Gastroesophageal sphincter (tissue), 4 donors: Measurements from ENCODE around the gene MARS1. TPM values are rescaled to one million over a fixed set of nuclear protein-coding genes. Genes with fewer than 3 reads are reported as not detected.
"Not testable (repeated sequence)": the region's sequence is repeated elsewhere in the genome, so short reads cannot be mapped to it uniquely, and the experiment has no call there.

ENCODE experiments used
- ATAC-seq: fragments of 150-250 bp; one replicate; pipeline ENCODE4 v1.9.1; 2016; ENCODE audit warnings: mild to moderate bottlenecking, moderate library complexity
- H3K27ac ChIP-seq, 4 donors: fragments of 200-600 bp; sonication (generic) in 3 of 4; 1 replicate in 3 of 4; 2 replicates in 1 of 4; pipeline ENCODE4 v1.5.1; 2016 to 2019
- H3K27me3 ChIP-seq: fragments of 200-600 bp; sonication (generic); one replicate; pipeline ENCODE4 v1.5.1; 2019
- H3K36me3 ChIP-seq, 2 donors: fragments of 200-600 bp; sonication (generic); one replicate each; pipeline ENCODE4 v1.5.1; 2019; ENCODE audit warnings: control low read depth in 1 of 2
- H3K4me1 ChIP-seq, 3 donors: fragments of 200-600 bp; sonication (generic); 1 replicate in 2 of 3; 2 replicates in 1 of 3; pipeline ENCODE4 v1.5.1; 2016 to 2019; ENCODE audit warnings: control low read depth in 2 of 3
- H3K4me3 ChIP-seq, 2 donors: fragments of 200-600 bp; sonication (generic); one replicate each; pipeline ENCODE4 v1.5.1; 2019; ENCODE audit warnings: mild to moderate bottlenecking in 1 of 2, moderate library complexity in 1 of 2
- H3K9me3 ChIP-seq, 3 donors: fragments of 200-600 bp; sonication (generic); one replicate each; pipeline ENCODE4 v1.5.1; 2017 to 2019; ENCODE audit warnings: control low read depth in 2 of 3
- EP300 ChIP-seq: sonication (generic); formaldehyde crosslinking; IDR thresholded peaks from one replicate; pipeline ENCODE4 v1.6.1; 2017; ENCODE audit warnings: antibody characterized with exemption, mild to moderate bottlenecking
- POLR2A ChIP-seq, 2 donors: fragments of 450-650 bp; IDR thresholded peaks; one replicate each; pipeline ENCODE4 v1.6.1; 2017; ENCODE audit warnings: antibody characterized with exemption in 2 of 2, mild to moderate bottlenecking in 2 of 2, moderate library complexity in 1 of 2
- POLR2AphosphoS5 ChIP-seq: sonication (generic); formaldehyde crosslinking; IDR thresholded peaks from one replicate; pipeline ENCODE4 v1.6.1; 2017; ENCODE audit warnings: antibody characterized with exemption
- WGBS, 2 donors: methylation state at CpG; one replicate each; pipeline ENCODE4 v1.1.5; 2018; ENCODE audit warnings: low coverage in 1 of 2; 5-methylcytosine and 5-hydroxymethylcytosine counted together
- total RNA-seq, 4 donors: library from RNA; depleted of rRNA; stranded (reverse); fragments of >200 nt; gene quantifications; one replicate each; pipeline ENCODE4 v1.1.0, GENCODE V29; 2016
- TF ChIP-seq, protein P1 (sequence below), 4 experiments: fragments of 200-600 bp in 2 of 4; fragments of 450-650 bp in 2 of 4; sonication (generic) in 1 of 4; IDR thresholded peaks; one replicate each; pipeline ENCODE4 v1.5.1; 2017 to 2019; ENCODE audit warnings: antibody characterized with exemption in 4 of 4, mild to moderate bottlenecking in 2 of 4, moderate library complexity in 2 of 4

The MARS1 gene
- 100 to 1,000 TPM in 1 of 4 donors, 10 to 100 TPM in 3; 67.4 to 209 (median 81.7) TPM for total RNA-seq

DNA sequence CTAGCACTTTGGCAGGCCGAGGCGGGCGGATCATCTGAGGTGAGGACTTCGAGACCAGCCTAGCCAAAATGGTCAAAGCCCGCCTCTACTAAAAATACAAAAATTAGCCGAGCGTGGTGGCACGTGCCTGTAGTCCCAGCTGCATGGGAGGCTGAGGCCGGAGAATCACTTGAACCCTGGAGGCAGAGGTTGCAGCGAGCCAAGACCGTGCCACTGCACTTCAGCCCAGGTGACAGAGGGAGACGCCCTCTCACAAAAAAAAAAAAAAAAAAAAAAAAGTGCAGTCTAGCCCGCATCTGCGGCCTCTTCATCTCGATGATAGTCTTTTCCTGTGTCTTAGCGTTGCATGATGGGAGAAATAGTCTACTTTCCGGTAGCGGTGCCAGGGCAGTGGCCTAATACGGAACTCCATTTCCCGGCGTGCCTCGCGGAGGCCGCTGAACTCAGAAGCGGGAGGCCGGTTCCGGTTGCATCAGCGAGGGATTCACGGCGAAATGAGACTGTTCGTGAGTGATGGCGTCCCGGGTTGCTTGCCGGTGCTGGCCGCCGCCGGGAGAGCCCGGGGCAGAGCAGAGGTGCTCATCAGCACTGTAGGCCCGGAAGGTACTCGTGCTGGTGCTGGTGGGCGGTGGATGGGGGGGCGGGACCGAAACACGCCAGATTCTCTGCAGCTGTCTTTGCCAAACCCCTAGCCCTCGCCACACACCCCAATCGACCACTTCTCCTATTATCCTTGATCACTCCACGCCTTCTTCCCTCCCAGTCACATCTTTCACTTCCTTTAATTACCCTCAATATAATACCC lies at the start of gene MARS1:
Gene MARS1 (plus strand): TSS at position 472 of the 805 bp plus-strand sequence. CDS start 23 bp downstream, at position 495.
- Histone ChIP-seq H3K27me3 (peaks cover 6% of the 10 kb centered on the region), H3K4me3 (peak within 1 kb of the TSS; percentile 70 to 94), H3K9me3 (no peaks in the 10 kb centered on the region), H3K36me3 (peaks cover 0 to 39% of the 10 kb centered on the region in 2 donors), H3K27ac (peak within 1 kb of the TSS; percentile 47 to 88 (median 84)), H3K4me1 (peaks cover 4 to 21% (median 8%) of the 10 kb centered on the region in 3 donors)
- TF ChIP-seq EP300 (no peak), POLR2AphosphoS5 (peak; percentile 82), POLR2A (IDR thresholded peaks at IDR 0.05) (peak; percentile 41 to 53)
- TF ChIP-seq, protein P1, sequence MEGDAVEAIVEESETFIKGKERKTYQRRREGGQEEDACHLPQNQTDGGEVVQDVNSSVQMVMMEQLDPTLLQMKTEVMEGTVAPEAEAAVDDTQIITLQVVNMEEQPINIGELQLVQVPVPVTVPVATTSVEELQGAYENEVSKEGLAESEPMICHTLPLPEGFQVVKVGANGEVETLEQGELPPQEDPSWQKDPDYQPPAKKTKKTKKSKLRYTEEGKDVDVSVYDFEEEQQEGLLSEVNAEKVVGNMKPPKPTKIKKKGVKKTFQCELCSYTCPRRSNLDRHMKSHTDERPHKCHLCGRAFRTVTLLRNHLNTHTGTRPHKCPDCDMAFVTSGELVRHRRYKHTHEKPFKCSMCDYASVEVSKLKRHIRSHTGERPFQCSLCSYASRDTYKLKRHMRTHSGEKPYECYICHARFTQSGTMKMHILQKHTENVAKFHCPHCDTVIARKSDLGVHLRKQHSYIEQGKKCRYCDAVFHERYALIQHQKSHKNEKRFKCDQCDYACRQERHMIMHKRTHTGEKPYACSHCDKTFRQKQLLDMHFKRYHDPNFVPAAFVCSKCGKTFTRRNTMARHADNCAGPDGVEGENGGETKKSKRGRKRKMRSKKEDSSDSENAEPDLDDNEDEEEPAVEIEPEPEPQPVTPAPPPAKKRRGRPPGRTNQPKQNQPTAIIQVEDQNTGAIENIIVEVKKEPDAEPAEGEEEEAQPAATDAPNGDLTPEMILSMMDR (IDR thresholded peaks at IDR 0.05), result peak in 1 of 4 experiments; percentile 20
- WGBS, 2 donors, result 0% methylated on average over 5 to 13 of the region's 47 CpGs
- peak; percentile 99 for ATAC-seq

DNA sequence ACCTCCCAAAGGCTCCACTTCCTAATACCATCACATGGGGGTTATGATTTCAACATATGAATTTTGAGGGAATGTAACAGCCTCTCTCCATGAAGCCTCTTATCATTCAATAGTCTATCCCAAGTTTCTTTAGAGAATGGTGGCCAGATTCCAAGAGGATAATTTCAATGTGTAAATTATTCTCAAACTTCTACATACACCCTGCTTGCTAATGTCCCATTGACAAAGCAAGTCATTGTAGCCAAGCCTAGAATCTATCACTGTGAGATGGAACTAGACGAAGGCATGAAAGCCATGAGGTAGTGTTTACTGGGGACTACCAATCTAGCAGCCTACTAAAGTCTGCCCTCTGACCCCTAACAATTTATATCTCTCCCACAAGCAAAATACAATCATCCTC lies 49.5 kb upstream of the MARS1 start:
- H3K9me3 ChIP-seq, result peaks cover 0 to 9% (median 0%) of the 10 kb centered on the region in 3 donors
- no peaks in the 10 kb centered on the region for H3K4me1 ChIP-seq
- H3K4me3 ChIP-seq, result no peak overlapping the region
- ATAC-seq, result no peak
- no peak overlapping the region for H3K27ac ChIP-seq
- peaks cover 6% of the 10 kb centered on the region for H3K27me3 ChIP-seq
- no peak for TF ChIP-seq POLR2A (IDR thresholded peaks at IDR 0.05)
- TF ChIP-seq EP300, result no peak
- no peaks in the 10 kb centered on the region for H3K36me3 ChIP-seq
- WGBS, 2 donors, result 44% methylated on average over 1 of the region's 1 CpG; no CpG with 5 or more reads in 1 of the 2 donors

DNA sequence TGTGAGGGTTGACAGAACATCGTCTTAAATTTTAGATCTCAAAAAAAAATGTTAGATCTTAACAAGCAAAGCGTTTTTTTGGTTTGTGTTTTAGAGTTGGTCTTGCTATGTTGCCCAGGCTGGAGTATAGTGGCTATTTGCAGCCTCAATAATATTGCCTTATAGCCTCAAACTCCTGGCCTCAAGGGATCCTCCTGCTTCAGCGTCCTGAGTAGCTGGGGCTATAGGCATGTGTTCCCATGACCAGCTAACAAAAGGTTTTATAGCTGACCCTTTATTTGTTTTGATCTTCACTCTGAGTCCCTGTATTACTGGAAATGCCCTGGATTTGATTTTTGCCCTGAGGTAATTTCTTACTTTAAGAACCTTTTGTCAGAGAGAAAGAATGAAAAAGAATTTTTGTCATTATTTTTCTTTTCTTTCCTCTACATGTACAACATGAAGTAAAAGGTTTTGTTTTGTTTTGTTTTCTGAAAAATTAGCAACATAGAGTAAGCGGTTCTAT lies 48.1 kb upstream of the MARS1 start:
- H3K4me1 ChIP-seq, result no peaks in the 10 kb centered on the region
- no peak for ATAC-seq
- WGBS, 2 donors, result 77 to 81% methylated on average over 3 to 4 of the region's 4 CpGs
- H3K27me3 ChIP-seq, result peaks cover 6% of the 10 kb centered on the region
- H3K9me3 ChIP-seq, result peaks cover 0 to 9% (median 0%) of the 10 kb centered on the region in 3 donors
- no peak for TF ChIP-seq EP300
- TF ChIP-seq, protein P1 (IDR thresholded peaks at IDR 0.05), result no peak
- no peak overlapping the region for H3K4me3 ChIP-seq
- no peaks in the 10 kb centered on the region for H3K36me3 ChIP-seq
- no peak overlapping the region for H3K27ac ChIP-seq

DNA sequence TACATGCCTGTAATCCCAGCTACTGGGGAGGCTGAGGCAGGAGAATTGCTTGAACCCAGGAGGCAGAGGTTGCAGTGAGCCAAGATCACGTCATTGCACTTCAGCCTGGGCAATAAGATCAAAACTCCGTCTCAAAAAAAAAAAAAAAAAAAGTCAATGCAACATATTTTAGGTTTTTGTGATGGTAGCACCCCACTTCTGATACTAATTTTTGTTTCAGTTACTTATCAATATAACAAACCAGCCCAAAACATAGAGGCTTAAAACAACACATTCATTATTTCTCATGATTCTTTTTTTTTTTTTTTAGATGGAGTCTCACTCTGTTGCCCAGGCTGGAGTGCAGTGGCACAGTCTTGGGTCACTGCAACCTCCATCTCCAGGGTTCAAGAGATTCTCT lies 46.5 kb upstream of the MARS1 start:
- not testable (repeated sequence) for H3K36me3 ChIP-seq, H3K4me3 ChIP-seq, H3K9me3 ChIP-seq, ATAC-seq, H3K27ac ChIP-seq, H3K27me3 ChIP-seq, H3K4me1 ChIP-seq
- 70 to 80% methylated on average over 2 of the region's 2 CpGs for WGBS, 2 donors

DNA sequence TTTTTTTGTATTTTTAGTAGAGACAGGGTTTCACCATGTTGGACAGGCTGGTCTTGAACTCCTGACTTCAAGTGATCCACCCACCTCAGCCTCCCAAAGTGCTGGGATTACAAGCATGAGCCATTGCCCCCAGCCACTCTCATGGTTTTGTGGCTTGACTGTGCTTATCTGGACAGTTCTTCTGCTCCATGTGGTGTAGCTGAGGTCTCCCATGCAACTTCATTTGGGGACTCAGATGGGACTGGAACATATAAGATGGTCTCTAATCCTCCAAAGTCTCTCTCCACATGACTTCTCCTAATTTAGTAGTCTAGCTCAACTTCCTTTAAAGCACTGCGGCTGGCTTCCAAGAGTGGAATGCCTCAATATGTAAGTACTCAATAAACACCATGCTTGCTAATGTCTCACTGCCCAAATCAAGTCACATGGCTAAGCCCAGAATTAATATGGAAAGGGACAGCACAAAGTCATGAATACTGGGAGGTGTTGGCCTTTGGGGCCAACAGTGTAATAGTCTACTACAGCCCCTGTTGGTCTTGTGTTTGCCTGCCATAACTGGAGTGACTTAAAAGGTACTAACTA lies 45.9 kb upstream of the MARS1 start:
- H3K27ac ChIP-seq, result no peak overlapping the region
- peaks cover 6% of the 10 kb centered on the region for H3K27me3 ChIP-seq
- TF ChIP-seq, protein P1 (IDR thresholded peaks at IDR 0.05), result no peak
- TF ChIP-seq POLR2A (IDR thresholded peaks at IDR 0.05) (no peak), POLR2AphosphoS5 (no peak), EP300 (no peak)
- no peaks in the 10 kb centered on the region for H3K36me3 ChIP-seq
- no peak for ATAC-seq
- WGBS, 2 donors, result 17 to 86% methylated on average over 1 of the region's 1 CpG
- H3K4me3 ChIP-seq, result no peak overlapping the region
- no peaks in the 10 kb centered on the region for H3K4me1 ChIP-seq
- peaks cover 0 to 9% (median 0%) of the 10 kb centered on the region in 3 donors for H3K9me3 ChIP-seq

DNA sequence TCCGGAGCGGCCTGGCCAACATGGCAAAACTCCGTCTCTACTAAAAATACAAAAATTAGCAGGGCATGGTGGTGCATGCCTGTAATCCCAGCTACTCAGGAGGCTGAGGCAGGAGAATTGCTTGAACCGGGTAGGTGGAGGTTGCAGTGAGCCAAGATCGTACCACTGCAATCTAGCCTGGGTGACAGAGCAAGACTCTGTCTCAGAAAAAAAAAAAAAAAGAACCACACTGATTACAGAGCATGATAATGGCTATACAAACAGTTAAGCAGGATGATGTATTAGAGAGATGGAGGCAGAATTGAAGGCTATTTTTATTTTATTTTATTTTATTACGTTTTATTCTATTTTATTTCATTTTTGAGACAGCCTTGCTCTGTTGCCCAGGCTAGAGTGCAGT lies 43.5 kb upstream of the MARS1 start:
- not testable (repeated sequence) for H3K4me1 ChIP-seq
- WGBS, 2 donors, result 33 to 74% methylated on average over 1 to 6 of the region's 6 CpGs

More for the DNA sequence above, 43.5 kb upstream of the MARS1 start:
- not testable (repeated sequence) for H3K27ac ChIP-seq, ATAC-seq, H3K9me3 ChIP-seq, H3K36me3 ChIP-seq, H3K27me3 ChIP-seq, H3K4me3 ChIP-seq
